Keratinocyte (primary cell): ENCODE results near the gene BUD23. TPM values are rescaled to one million over a fixed set of nuclear protein-coding genes. Genes with fewer than 3 reads are reported as not detected.

Source experiments
- DNase-seq: peaks from one replicate; pipeline ENCODE4 v3.0.0-alpha.2; 2011; ENCODE audit warnings: low read depth, missing footprints, low spot score
- FAIRE-seq: peaks from 2 replicates; lab custom pipeline; 2011; peaks lifted over from hg19 to GRCh38; lab: Jason Lieb, UNC
- H2AFZ ChIP-seq: 2 replicates; pipeline ENCODE4 v1.6.0; 2012; ENCODE audit warnings: low read length, control low read depth, inconsistent platforms; ENCODE audit not compliant: control insufficient read depth
- H3K27ac ChIP-seq: 2 replicates; pipeline ENCODE4 v1.5.1; 2011; ENCODE audit warnings: low read length; ENCODE audit not compliant: control insufficient read depth, insufficient read depth
- H3K27me3 ChIP-seq: 3 replicates; pipeline ENCODE4 v1.6.0; 2011; ENCODE audit warnings: low read length; ENCODE audit not compliant: control insufficient read depth, insufficient read depth; ENCODE audit errors: extremely low read depth
- H3K36me3 ChIP-seq, 2 experiments: 2 replicates in 1 of 2; 3 replicates in 1 of 2; pipeline ENCODE4 v1.5.1; 2011; ENCODE audit warnings: low read length in 2 of 2, mild to moderate bottlenecking in 1 of 2; ENCODE audit not compliant: control insufficient read depth in 2 of 2, insufficient read depth in 2 of 2; ENCODE audit errors: extremely low read depth in 1 of 2
- H3K4me1 ChIP-seq: 3 replicates; pipeline ENCODE4 v1.5.1; 2011; ENCODE audit warnings: low read length; ENCODE audit not compliant: control insufficient read depth, insufficient read depth; ENCODE audit errors: extremely low read depth
- H3K4me2 ChIP-seq: 3 replicates; pipeline ENCODE4 v1.6.0; 2011; ENCODE audit warnings: low read depth, low read length; ENCODE audit not compliant: control insufficient read depth, insufficient read depth; ENCODE audit errors: extremely low read depth
- H3K4me3 ChIP-seq, 3 experiments: fragments of 200-600 bp in 1 of 3; sonication (generic) in 1 of 3; 2 replicates in 2 of 3; 3 replicates in 1 of 3; pipeline ENCODE4 v1.5.1; 2011 to 2016; ENCODE audit warnings: low read length in 3 of 3, mild to moderate bottlenecking in 3 of 3, control low read depth in 2 of 3, inconsistent platforms in 1 of 3, low read depth in 1 of 3, mixed read lengths in 1 of 3, mixed run types in 1 of 3, moderate library complexity in 1 of 3; ENCODE audit not compliant: control insufficient read depth in 2 of 3, insufficient read depth in 2 of 3; ENCODE audit errors: extremely low read depth in 1 of 3
- H3K79me2 ChIP-seq: 2 replicates; pipeline ENCODE4 v1.6.0; 2012; ENCODE audit warnings: low read length; ENCODE audit not compliant: control insufficient read depth, insufficient read depth
- H3K9ac ChIP-seq: 3 replicates; pipeline ENCODE4 v1.6.0; 2011; ENCODE audit warnings: low read length; ENCODE audit not compliant: control insufficient read depth, insufficient read depth; ENCODE audit errors: extremely low read depth
- H3K9me1 ChIP-seq: 3 replicates; pipeline ENCODE4 v1.6.0; 2011; ENCODE audit warnings: low read length; ENCODE audit not compliant: control insufficient read depth, insufficient read depth; ENCODE audit errors: extremely low read depth
- H3K9me3 ChIP-seq: 2 replicates; pipeline ENCODE4 v1.5.1; 2012; ENCODE audit warnings: low read depth, low read length; ENCODE audit not compliant: control insufficient read depth
- H4K20me1 ChIP-seq: 3 replicates; pipeline ENCODE4 v1.6.0; 2011; ENCODE audit warnings: low read length; ENCODE audit not compliant: control insufficient read depth, insufficient read depth; ENCODE audit errors: extremely low read depth
- EZH2 ChIP-seq: IDR thresholded peaks from one replicate; pipeline ENCODE4 v1.6.1; 2012; ENCODE audit warnings: inconsistent platforms, mild to moderate bottlenecking, low read length, moderate library complexity
- dilution Hi-C: fragments of 300-500 bp; cut with MboI; formaldehyde crosslinking; loops from one replicate; pipeline ENCODE4 v1.7.0; 2020; ENCODE audit warnings: low sequenced_read_pairs; ENCODE audit not compliant: extremely low pct_ligation_motif_present
- polyA plus RNA-seq, 5 experiments: library from polyadenylated mRNA; depleted of rRNA in 3 of 5; stranded (reverse) in 3 of 5; stranded (forward) in 1 of 5; unstranded in 1 of 5; fragments of >200 nt; gene quantifications; 1 replicate in 1 of 5; 2 replicates in 3 of 5; 3 replicates in 1 of 5; pipeline versions ENCODE4 v1.2.1 to v1.2.3, GENCODE V29; 2011 to 2012; ENCODE audit warnings: missing spikeins in 2 of 5, low read depth in 1 of 5, low replicate concordance in 1 of 5
- TF ChIP-seq, protein P1 (sequence below), 3 experiments: IDR thresholded peaks in 1 of 3; conservative IDR thresholded peaks in 1 of 3; optimal IDR thresholded peaks in 1 of 3; 2 replicates in 2 of 3; 3 replicates in 1 of 3; pipeline versions ENCODE3 to v1.5.1; 2011; ENCODE audit warnings: low read length in 3 of 3, mild to moderate bottlenecking in 3 of 3, moderate library complexity in 2 of 3, control low read depth in 1 of 3, inconsistent platforms in 1 of 3; ENCODE audit not compliant: insufficient read depth in 2 of 3; ENCODE audit errors: extremely low read depth in 1 of 3

BUD23 gene
- polyA plus RNA-seq, 1 donor (not counting 4 experiments of a cell fraction or from before 2014, with no cell fraction given): 72.0 TPM

DNA sequence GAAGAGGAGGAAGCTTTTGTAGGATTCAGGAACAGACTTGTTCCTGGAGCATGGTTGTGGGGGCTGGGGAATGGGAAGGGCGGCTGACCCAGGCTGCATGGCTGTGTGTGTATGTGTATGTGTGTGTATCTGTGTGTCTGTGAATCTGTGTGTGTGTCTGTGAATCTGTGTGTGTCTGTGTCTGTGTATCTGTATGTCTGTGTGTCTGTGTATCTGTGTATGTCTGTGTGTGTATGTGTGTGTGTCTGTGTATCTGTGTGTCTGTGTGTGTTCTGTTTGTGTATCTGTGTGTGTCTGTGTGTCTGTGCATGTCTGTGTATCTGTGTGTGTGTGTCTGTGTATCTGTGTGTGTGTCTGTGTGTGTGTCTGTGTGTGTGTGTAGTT is 42.7 kb downstream of the BUD23 start:
- dilution Hi-C loops: no loop called here
- no peak for FAIRE-seq
- DNase-seq: no peak
- Histone ChIP-seq H3K9me1 (no peaks in the 10 kb centered on the region), H3K9ac (no peak overlapping the region), H2AFZ (no peak overlapping the region), H3K4me3 (no peak overlapping the region), H3K4me2 (no peak overlapping the region), H3K36me3 (no peaks in the 10 kb centered on the region), H3K27me3 (no peaks in the 10 kb centered on the region), H3K4me1 (no peaks in the 10 kb centered on the region), H3K79me2 (no peaks in the 10 kb centered on the region), H3K9me3 (no peaks in the 10 kb centered on the region), H3K27ac (no peak overlapping the region), H4K20me1 (no peaks in the 10 kb centered on the region)
- no peak for TF ChIP-seq EZH2

DNA sequence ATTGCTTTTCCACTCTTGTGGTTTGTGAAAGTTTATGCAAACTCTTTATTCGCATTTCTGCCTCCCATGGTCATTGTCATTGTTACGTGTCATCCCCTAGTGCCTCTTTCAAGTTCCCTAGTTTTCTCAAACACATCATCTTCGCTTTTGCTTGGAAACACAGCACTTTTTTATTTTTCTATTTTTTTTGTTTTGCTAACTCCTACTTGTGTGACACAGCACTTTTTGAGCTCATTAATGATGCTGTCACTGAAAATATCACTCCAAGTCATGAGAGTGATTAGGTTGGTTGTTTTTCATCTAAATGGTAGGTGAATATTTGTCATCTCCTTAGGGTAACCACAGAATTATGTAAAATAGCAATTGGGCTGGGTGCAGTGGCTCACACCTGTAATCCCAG is 44.6 kb downstream of the BUD23 start:
- dilution Hi-C loops: no loop called here
- Histone ChIP-seq H3K4me3 (no peak overlapping the region), H3K79me2 (no peaks in the 10 kb centered on the region), H3K9me3 (no peaks in the 10 kb centered on the region), H3K9ac (no peak overlapping the region), H3K4me1 (no peaks in the 10 kb centered on the region), H3K27me3 (no peaks in the 10 kb centered on the region), H3K9me1 (no peaks in the 10 kb centered on the region), H2AFZ (no peak overlapping the region), H3K36me3 (no peaks in the 10 kb centered on the region), H3K4me2 (no peak overlapping the region), H4K20me1 (no peaks in the 10 kb centered on the region), H3K27ac (no peak overlapping the region)
- no peak for DNase-seq
- TF ChIP-seq EZH2: no peak
- TF ChIP-seq, protein P1, sequence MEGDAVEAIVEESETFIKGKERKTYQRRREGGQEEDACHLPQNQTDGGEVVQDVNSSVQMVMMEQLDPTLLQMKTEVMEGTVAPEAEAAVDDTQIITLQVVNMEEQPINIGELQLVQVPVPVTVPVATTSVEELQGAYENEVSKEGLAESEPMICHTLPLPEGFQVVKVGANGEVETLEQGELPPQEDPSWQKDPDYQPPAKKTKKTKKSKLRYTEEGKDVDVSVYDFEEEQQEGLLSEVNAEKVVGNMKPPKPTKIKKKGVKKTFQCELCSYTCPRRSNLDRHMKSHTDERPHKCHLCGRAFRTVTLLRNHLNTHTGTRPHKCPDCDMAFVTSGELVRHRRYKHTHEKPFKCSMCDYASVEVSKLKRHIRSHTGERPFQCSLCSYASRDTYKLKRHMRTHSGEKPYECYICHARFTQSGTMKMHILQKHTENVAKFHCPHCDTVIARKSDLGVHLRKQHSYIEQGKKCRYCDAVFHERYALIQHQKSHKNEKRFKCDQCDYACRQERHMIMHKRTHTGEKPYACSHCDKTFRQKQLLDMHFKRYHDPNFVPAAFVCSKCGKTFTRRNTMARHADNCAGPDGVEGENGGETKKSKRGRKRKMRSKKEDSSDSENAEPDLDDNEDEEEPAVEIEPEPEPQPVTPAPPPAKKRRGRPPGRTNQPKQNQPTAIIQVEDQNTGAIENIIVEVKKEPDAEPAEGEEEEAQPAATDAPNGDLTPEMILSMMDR (optimal IDR thresholded peaks at IDR 0.05 in 1 of 3, IDR thresholded peaks at IDR 0.05 in 1 of 3, conservative IDR thresholded peaks at IDR 0.05 in 1 of 3; ENCODE audit: extremely low read depth in 1 of 3, insufficient read depth in 2 of 3, low read length in 3 of 3): no peak
- FAIRE-seq: no peak

DNA sequence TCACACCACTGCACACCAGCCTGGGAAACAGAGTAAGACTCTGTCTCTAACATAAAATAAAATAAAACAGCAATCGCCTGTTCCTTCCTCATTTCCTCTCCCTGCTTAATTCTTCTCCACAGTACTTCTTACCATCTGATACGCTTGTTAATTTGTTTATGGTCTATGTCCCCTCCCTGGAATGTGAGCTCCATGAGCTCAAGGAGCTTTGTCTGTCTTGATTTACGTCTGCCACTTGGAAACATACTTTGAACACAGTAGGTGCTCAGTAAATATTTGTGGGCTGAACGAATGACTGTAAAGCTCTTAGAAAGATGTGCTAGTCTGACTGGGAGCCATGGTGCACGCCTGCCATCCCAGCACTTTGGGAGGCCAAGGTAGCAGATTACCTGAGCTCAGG is 45.2 kb downstream of the BUD23 start:
- Histone ChIP-seq H3K4me1 (no peaks in the 10 kb centered on the region), H2AFZ (no peak overlapping the region), H3K9me1 (no peaks in the 10 kb centered on the region), H3K4me3 (no peak overlapping the region), H3K36me3 (no peaks in the 10 kb centered on the region), H3K27ac (no peak overlapping the region), H3K4me2 (no peak overlapping the region), H4K20me1 (no peaks in the 10 kb centered on the region), H3K9me3 (no peaks in the 10 kb centered on the region), H3K27me3 (no peaks in the 10 kb centered on the region), H3K9ac (no peak overlapping the region), H3K79me2 (no peaks in the 10 kb centered on the region)
- DNase-seq (no peak), FAIRE-seq (no peak)
- dilution Hi-C loops: no loop called here
- TF ChIP-seq, protein P1 (optimal IDR thresholded peaks at IDR 0.05 in 1 of 3, IDR thresholded peaks at IDR 0.05 in 1 of 3, conservative IDR thresholded peaks at IDR 0.05 in 1 of 3; ENCODE audit: extremely low read depth in 1 of 3, insufficient read depth in 2 of 3, low read length in 3 of 3): no peak
- no peak for TF ChIP-seq EZH2
